ENCODE results near the gene C1QTNF1. TPM values are rescaled to one million over a fixed set of nuclear protein-coding genes. Genes with fewer than 3 reads are reported as not detected.

The C1QTNF1 gene
- total and polyA plus RNA-seq, 2 donors (not counting 3 experiments of a cell fraction or from before 2014, with no cell fraction given), result 2.5 to 4.0 TPM

DNA sequence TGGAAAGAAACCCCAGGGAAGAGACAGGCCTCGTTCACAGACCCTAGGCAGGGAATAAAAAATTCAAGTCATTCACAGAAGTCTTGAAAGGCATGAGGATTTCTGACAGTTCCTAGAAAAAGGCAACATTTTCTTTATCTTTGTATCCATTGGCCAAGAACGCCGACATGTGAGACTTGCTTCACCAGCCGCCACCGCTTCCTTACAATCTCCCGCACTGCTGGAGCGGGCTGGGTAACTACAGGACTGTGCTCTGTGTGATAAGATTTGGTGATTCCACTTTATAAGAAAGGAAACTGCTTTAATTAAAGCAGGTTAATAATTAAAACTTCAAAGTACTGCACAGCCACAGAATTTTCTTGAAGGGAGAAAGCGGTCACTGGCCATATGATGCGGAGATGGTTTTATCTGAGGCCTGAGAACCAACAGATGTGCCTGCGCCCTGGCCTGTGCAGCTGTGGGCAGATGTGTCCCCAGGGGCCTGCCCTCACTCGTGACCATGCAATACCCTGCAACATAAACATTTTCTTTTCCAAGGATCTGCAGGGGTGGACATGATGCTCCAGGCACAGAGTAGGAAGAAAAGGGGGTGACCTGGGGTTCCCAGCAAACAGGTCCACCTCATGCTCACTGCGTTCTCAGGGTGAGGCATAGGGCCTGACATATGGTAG, 31.3 kb upstream of the C1QTNF1 start:
- TF ChIP-seq JUN (IDR thresholded peaks at IDR 0.05; ENCODE audit: borderline replicate concordance, insufficient read depth, insufficient read length, low read depth) (no peak), GATA2 (IDR thresholded peaks at IDR 0.05; ENCODE audit: insufficient read depth, insufficient read length, low read depth, low read length) (no peak), EZH2 (IDR thresholded peaks at IDR 0.05; ENCODE audit: borderline replicate concordance, low read depth, low read length, severe bottlenecking) (no peak), POLR2A (IDR thresholded peaks at IDR 0.05; ENCODE audit: low read depth, low read length) (no peak), POLR2AphosphoS5 (IDR thresholded peaks at IDR 0.05; ENCODE audit: insufficient read depth, low read depth, low read length) (no peak), CTCF (IDR thresholded peaks at IDR 0.05; ENCODE audit: extremely low read depth in 1 of 2, insufficient read depth in 1 of 2, low read depth in 1 of 2, low read length in 2 of 2) (no peak), FOS (IDR thresholded peaks at IDR 0.05; ENCODE audit: borderline replicate concordance, insufficient read depth, low read length) (no peak), MYC (IDR thresholded peaks at IDR 0.05; ENCODE audit: low read depth, low read length) (no peak)
- TF ChIP-seq, protein P1, sequence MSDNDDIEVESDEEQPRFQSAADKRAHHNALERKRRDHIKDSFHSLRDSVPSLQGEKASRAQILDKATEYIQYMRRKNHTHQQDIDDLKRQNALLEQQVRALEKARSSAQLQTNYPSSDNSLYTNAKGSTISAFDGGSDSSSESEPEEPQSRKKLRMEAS (IDR thresholded peaks at IDR 0.05; ENCODE audit: insufficient read depth, insufficient read length), result no peak
- no TSS peak for BruUV-seq (replicated peaks)

More for the DNA sequence above, 31.3 kb upstream of the C1QTNF1 start:
- H3K9me1 ChIP-seq (replicated peaks; ENCODE audit: control insufficient read depth, extremely low read depth, insufficient read depth, low read length), result no peaks in the 10 kb centered on the region
- no peaks in the 10 kb centered on the region for H4K20me1 ChIP-seq (replicated peaks; ENCODE audit: control insufficient read depth, extremely low read depth, insufficient read depth, low read length)
- no peak overlapping the region for H3K27ac ChIP-seq (ENCODE audit: insufficient read depth, low read depth, low read length)
- peaks cover 20% of the 10 kb centered on the region for H3K4me1 ChIP-seq (ENCODE audit: control insufficient read depth, extremely low read depth, insufficient read depth, low read length)
- H3K27me3 ChIP-seq (ENCODE audit: control insufficient read depth in 2 of 2, insufficient read depth in 2 of 2, low read length in 2 of 2), result no peaks in the 10 kb centered on the region
- H3K9me3 ChIP-seq (replicated peaks; ENCODE audit: control insufficient read depth, insufficient read depth, low read length), result no peaks in the 10 kb centered on the region
- H3K79me2 ChIP-seq (ENCODE audit: control insufficient read depth, insufficient read depth, low read length), result peaks cover 29% of the 10 kb centered on the region
- H3K36me3 ChIP-seq (ENCODE audit: control insufficient read depth in 2 of 2, extremely low read depth in 1 of 2, insufficient read depth in 2 of 2, low read length in 2 of 2), result peaks cover 10 to 41% of the 10 kb centered on the region in 2 experiments
- H2AFZ ChIP-seq (ENCODE audit: low read depth, low read length), result no peak overlapping the region
- dilution Hi-C loops (cut with MboI; ENCODE audit: extremely low pct_ligation_motif_present, low sequenced_read_pairs) (no loop called here), intact Hi-C loops (cut with micrococcal nuclease) (loop anchor here (1.0 to 2.0 kb wide), 2 partner anchors 16 to 50 kb away; partner anchors contain the start of gene CANT1)
- no peak for DNase-seq (ENCODE audit: low read depth, low spot score)
- ChIA-PET POLR2A (no interaction called here), CTCF (interaction anchor here (1.6 kb wide), 1 partner anchor 53 kb away, joined by 3 read pairs; no protein-coding TSS in a partner anchor)
- H3K9ac ChIP-seq (replicated peaks; ENCODE audit: extremely low read depth, insufficient read depth, low read length), result no peak overlapping the region
- no peak overlapping the region for H3K4me2 ChIP-seq (ENCODE audit: insufficient read depth, low read length)
- H3K4me3 ChIP-seq (replicated peaks in 1 of 3; ENCODE audit: insufficient read depth in 1 of 3, low read depth in 1 of 3, low read length in 3 of 3), result no peak overlapping the region
- FAIRE-seq, result no peak
